MM.1S (cell line): ENCODE data around the gene FMOD.
A peak's percentile ranks its signal among the peaks of the same experiment; 100 is the strongest.

Experiments used
- DNase-seq: peaks from one replicate; pipeline ENCODE4 v3.0.0-alpha.2; 2015
- H2AFZ ChIP-seq: fragments of 300-600 bp; sonication (generic); 2 replicates; pipeline ENCODE4 v1.6.0; 2016; ENCODE audit warnings: antibody characterized with exemption, low read length
- H3F3A ChIP-seq: fragments of 300-600 bp; sonication (generic); 2 replicates; pipeline ENCODE4 v1.6.1; 2016; ENCODE audit warnings: mild to moderate bottlenecking, antibody characterized with exemption, low read length, moderate library complexity, mixed read lengths; ENCODE audit not compliant: insufficient read depth
- H3K27ac ChIP-seq: fragments of 300-600 bp; sonication (generic); 2 replicates; pipeline ENCODE4 v1.5.1; 2016; ENCODE audit warnings: mild to moderate bottlenecking, low read length
- H3K27me3 ChIP-seq: fragments of 300-600 bp; sonication (generic); replicated peaks from 2 replicates; pipeline ENCODE4 v1.6.0; 2016; ENCODE audit warnings: low read length; ENCODE audit not compliant: insufficient read depth
- H3K36me3 ChIP-seq: fragments of 300-600 bp; sonication (generic); replicated peaks from 2 replicates; pipeline ENCODE4 v1.6.1; 2016; ENCODE audit warnings: mild to moderate bottlenecking, low read length, mixed read lengths; ENCODE audit not compliant: insufficient read depth
- H3K4me1 ChIP-seq: fragments of 300-600 bp; sonication (generic); 2 replicates; pipeline ENCODE4 v1.6.1; 2016; ENCODE audit warnings: low read length, mixed read lengths
- H3K4me2 ChIP-seq: fragments of 300-600 bp; sonication (generic); 2 replicates; pipeline ENCODE4 v1.6.0; 2016; ENCODE audit warnings: low read depth, low read length
- H3K4me3 ChIP-seq: fragments of 300-600 bp; sonication (generic); 2 replicates; pipeline ENCODE4 v1.5.1; 2016; ENCODE audit warnings: low read length, mixed read lengths
- H3K79me2 ChIP-seq: fragments of 300-600 bp; sonication (generic); 2 replicates; pipeline ENCODE4 v1.6.1; 2016; ENCODE audit warnings: mixed run types, low read length, mixed read lengths
- H3K9ac ChIP-seq: fragments of 300-600 bp; sonication (generic); 2 replicates; pipeline ENCODE4 v1.6.1; 2016; ENCODE audit warnings: low read length, mixed read lengths
- H3K9me2 ChIP-seq: fragments of 300-600 bp; sonication (generic); replicated peaks from 2 replicates; pipeline ENCODE4 v1.6.1; 2016; ENCODE audit warnings: mild to moderate bottlenecking, low read length, mixed read lengths; ENCODE audit not compliant: insufficient read depth
- H3K9me3 ChIP-seq: fragments of 300-600 bp; sonication (generic); replicated peaks from 2 replicates; pipeline ENCODE4 v1.6.1; 2016; ENCODE audit warnings: mild to moderate bottlenecking, low read length, mixed read lengths; ENCODE audit not compliant: insufficient read depth
- H4K20me1 ChIP-seq: fragments of 300-600 bp; sonication (generic); 2 replicates; pipeline ENCODE4 v1.6.1; 2016; ENCODE audit warnings: mild to moderate bottlenecking, low read length, moderate library complexity, mixed read lengths; ENCODE audit not compliant: insufficient read depth
- EZH2 ChIP-seq: fragments of 300-600 bp; sonication (generic); optimal IDR thresholded peaks from 2 replicates; pipeline ENCODE3; 2017; ENCODE audit warnings: low read depth, mild to moderate bottlenecking, antibody characterized with exemption, low read length, mixed read lengths
- EZH2phosphoT487 ChIP-seq: fragments of 300-600 bp; sonication (generic); IDR thresholded peaks from 2 replicates; pipeline ENCODE4 v1.6.1; 2018; ENCODE audit warnings: antibody characterized with exemption, low read length
- TF ChIP-seq, protein P1 (sequence below): fragments of 300-600 bp; sonication (generic); IDR thresholded peaks from 2 replicates; pipeline ENCODE4 v1.5.1; 2016; ENCODE audit warnings: antibody characterized with exemption, low read length, mixed read lengths

The FMOD gene

DNA sequence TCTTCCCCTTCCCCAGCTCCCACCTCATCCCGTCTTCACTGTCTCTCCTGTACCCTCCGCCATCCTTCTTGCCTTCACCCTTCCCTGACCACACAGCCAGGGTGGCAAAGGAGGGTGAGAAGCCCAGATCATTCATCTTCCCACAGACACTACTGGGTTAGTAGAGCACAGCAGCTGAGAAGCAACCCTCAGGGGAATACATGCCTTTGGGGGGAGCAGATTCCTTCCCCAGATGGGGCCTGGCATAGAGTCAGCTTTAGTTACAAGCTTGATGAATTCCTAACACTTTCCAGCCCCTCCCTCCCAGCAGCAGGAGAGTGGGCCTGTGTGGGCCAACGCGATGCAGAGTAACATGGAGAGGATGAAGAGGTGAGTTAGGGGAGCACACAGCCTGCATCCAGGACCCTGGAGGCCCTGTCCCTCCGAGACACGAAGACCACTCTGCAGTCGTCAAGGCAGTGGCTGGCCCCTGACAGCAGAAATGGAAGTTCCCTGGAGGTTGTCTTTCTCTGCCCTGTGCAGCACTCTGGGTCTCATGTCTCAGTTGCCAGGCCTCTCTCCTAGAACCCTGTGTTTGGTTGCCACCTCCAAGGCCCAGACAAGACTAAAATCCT, 54.4 kb downstream of the FMOD start:
- Histone ChIP-seq H3K4me3 (no peak overlapping the region), H3F3A (peaks cover 32% of the 10 kb centered on the region), H3K79me2 (0 out of 2 replicates have a peak, but pooled peaks cover under 1% of the 10 kb centered on the region), H3K36me3 (no peaks in the 10 kb centered on the region), H3K4me1 (peaks cover 62% of the 10 kb centered on the region), H2AFZ (no peak overlapping the region), H4K20me1 (no peaks in the 10 kb centered on the region), H3K27ac (no peak overlapping the region), H3K9me2 (no peaks in the 10 kb centered on the region), H3K9ac (no peak overlapping the region), H3K9me3 (no peaks in the 10 kb centered on the region), H3K27me3 (no peaks in the 10 kb centered on the region), H3K4me2 (no peak overlapping the region)
- DNase-seq: no peak
- TF ChIP-seq EZH2 (no peak), EZH2phosphoT487 (no peak)
- TF ChIP-seq, protein P1, sequence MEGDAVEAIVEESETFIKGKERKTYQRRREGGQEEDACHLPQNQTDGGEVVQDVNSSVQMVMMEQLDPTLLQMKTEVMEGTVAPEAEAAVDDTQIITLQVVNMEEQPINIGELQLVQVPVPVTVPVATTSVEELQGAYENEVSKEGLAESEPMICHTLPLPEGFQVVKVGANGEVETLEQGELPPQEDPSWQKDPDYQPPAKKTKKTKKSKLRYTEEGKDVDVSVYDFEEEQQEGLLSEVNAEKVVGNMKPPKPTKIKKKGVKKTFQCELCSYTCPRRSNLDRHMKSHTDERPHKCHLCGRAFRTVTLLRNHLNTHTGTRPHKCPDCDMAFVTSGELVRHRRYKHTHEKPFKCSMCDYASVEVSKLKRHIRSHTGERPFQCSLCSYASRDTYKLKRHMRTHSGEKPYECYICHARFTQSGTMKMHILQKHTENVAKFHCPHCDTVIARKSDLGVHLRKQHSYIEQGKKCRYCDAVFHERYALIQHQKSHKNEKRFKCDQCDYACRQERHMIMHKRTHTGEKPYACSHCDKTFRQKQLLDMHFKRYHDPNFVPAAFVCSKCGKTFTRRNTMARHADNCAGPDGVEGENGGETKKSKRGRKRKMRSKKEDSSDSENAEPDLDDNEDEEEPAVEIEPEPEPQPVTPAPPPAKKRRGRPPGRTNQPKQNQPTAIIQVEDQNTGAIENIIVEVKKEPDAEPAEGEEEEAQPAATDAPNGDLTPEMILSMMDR: no peak

DNA sequence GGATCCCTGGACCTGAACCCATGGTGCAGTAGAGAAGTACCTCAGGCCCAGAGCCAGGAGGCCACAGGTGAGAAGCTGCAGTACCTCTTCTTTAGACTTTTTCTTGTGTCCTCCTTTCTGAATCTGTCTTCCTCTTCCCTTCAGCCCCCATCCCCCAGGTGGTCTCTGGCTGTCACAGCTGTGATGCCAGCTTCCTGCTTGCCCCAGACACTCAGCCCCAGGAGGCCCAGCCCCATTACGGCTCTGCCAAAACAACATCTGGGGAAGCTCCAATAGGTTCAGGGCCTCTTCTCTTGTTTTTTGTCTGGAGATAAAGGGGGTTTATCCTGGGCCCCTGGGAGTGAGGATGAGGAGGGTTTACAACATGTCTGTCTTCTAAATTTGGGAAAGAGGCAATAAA, 55.1 kb downstream of the FMOD start:
- Histone ChIP-seq H3K4me3 (no peak overlapping the region), H3K36me3 (no peaks in the 10 kb centered on the region), H3K9ac (no peak overlapping the region), H3K4me2 (no peak overlapping the region), H3K27ac (no peak overlapping the region), H3K4me1 (peaks cover 62% of the 10 kb centered on the region), H3K27me3 (no peaks in the 10 kb centered on the region), H3K79me2 (0 out of 2 replicates have a peak, but pooled peaks cover 8% of the 10 kb centered on the region), H2AFZ (no peak overlapping the region), H3K9me2 (no peaks in the 10 kb centered on the region), H4K20me1 (no peaks in the 10 kb centered on the region), H3F3A (peaks cover 32% of the 10 kb centered on the region), H3K9me3 (no peaks in the 10 kb centered on the region)
- TF ChIP-seq EZH2phosphoT487: no peak
- TF ChIP-seq EZH2: no peak
- TF ChIP-seq, protein P1: no peak
- no peak for DNase-seq

DNA sequence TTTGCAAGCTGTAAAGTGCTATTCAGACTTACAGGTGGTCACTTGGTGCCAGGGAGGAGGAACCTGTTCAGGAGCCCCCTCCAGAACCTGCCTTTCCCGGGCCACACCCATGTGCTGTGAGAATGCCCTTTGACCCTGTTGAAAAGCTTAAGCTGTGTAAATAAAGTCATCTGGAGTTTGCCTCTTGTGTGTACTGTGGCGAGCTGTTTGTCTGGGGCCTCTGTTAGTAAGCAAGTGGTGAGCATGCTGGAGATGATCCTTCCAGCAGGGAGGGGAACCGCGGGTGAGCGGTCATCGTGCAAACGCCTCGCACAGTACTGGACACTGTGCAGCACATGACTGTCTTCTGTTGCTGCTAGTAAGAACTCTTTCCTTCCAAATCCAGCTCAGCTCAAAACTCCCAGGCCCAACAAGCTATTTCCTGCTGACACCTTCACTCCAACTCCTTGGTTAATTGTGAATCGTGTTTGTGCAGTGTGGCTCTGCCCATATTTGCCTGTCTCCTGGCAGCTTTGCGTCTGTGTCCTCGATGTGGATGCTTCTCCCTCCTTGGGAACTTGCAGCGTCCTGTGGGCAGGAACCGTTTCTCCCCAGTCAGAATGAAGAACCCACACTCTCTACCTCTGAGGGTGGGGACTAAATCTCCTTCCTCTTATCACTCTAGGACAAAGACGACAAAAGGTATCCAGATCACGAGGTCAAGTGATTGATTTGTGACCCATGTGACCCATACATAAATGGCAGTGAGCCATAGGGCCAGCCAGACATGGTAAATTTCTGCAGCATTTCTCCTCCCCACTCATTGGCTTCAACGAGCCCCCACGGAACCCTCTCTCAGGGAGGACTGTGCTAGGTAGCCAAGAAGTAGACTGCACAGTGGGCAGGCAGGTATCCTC, 59.5 kb downstream of the FMOD start:
- Histone ChIP-seq H4K20me1 (no peaks in the 10 kb centered on the region), H3F3A (peaks cover 45% of the 10 kb centered on the region), H3K4me1 (peaks cover 63% of the 10 kb centered on the region), H2AFZ (no peak overlapping the region), H3K36me3 (no peaks in the 10 kb centered on the region), H3K4me3 (no peak overlapping the region), H3K4me2 (peak overlapping the region; percentile 84), H3K27me3 (no peaks in the 10 kb centered on the region), H3K9me2 (no peaks in the 10 kb centered on the region), H3K9me3 (no peaks in the 10 kb centered on the region), H3K27ac (peak overlapping the region; percentile 97), H3K9ac (peak overlapping the region; percentile 96), H3K79me2 (peaks cover 24% of the 10 kb centered on the region)
- DNase-seq: no peak
- TF ChIP-seq EZH2phosphoT487: no peak
- TF ChIP-seq EZH2: no peak
- TF ChIP-seq, protein P1: no peak
